ENCODE measurements around the gene TPM3. TPM values are rescaled to one million over a fixed set of nuclear protein-coding genes. Genes with fewer than 3 reads are reported as not detected.

Gene TPM3
- total and polyA plus RNA-seq, 2 of the 8 experiments (the other 6 are each of a cell fraction or from before 2014, with no cell fraction given): 278 to 572 TPM

- Histone ChIP-seq H3K18ac (ENCODE audit: extremely low read depth, low read length) (no peak overlapping the region), H3K9me3 (ENCODE audit: insufficient read depth in 2 of 2, low read depth in 1 of 2, low read length in 1 of 2) (no peaks in the 10 kb centered on the region), H3K9ac (replicated peaks in 1 of 4; ENCODE audit: extremely low read depth in 1 of 4, low read depth in 3 of 4, low read length in 3 of 4) (no peak overlapping the region), H2AK5ac (ENCODE audit: low read depth, low read length) (no peak overlapping the region), H3K23ac (ENCODE audit: insufficient read length) (no peak overlapping the region), H3K27ac (ENCODE audit: low read depth, low read length) (no peak overlapping the region), H4K91ac (replicated peaks; ENCODE audit: insufficient read length, low read length) (no peak overlapping the region), H3K14ac (ENCODE audit: insufficient read length) (no peak overlapping the region), H3K36me3 (ENCODE audit: control insufficient read depth in 2 of 4, insufficient read depth in 4 of 4, low read length in 3 of 4) (no peaks in the 10 kb centered on the region), H3K4me2 (ENCODE audit: insufficient read depth in 1 of 2, low read depth in 2 of 2, low read length in 2 of 2) (no peak overlapping the region), H4K20me1 (replicated peaks in 1 of 2; ENCODE audit: control insufficient read depth in 1 of 2, insufficient read depth in 2 of 2, low read length in 2 of 2) (no peaks in the 10 kb centered on the region), H3K4me3 (ENCODE audit: extremely low read depth in 1 of 4, insufficient read depth in 2 of 4, low read depth in 3 of 4, low read length in 4 of 4) (no peak overlapping the region), H2BK5ac (ENCODE audit: low read depth, low read length) (no peak overlapping the region), H3K23me2 (ENCODE audit: low read depth, low read length) (no peaks in the 10 kb centered on the region), H3K4me1 (replicated peaks in 1 of 4; ENCODE audit: control insufficient read depth in 3 of 4, insufficient read depth in 4 of 4, low read length in 3 of 4) (no peaks in the 10 kb centered on the region), H3K56ac (replicated peaks; ENCODE audit: insufficient read length, low read depth, low read length) (no peak overlapping the region), H3K4ac (replicated peaks; ENCODE audit: insufficient read length, low read depth, low read length) (no peak overlapping the region), H2AFZ (ENCODE audit: low read length) (no peak overlapping the region), H2BK15ac (ENCODE audit: low read length) (no peak overlapping the region), H4K8ac (ENCODE audit: extremely low read depth, insufficient read depth, low read length) (no peak overlapping the region), H3K27me3 (replicated peaks in 1 of 4; ENCODE audit: control insufficient read depth in 3 of 4, extremely low read depth in 1 of 4, insufficient read depth in 3 of 4, low read length in 3 of 4) (no peaks in the 10 kb centered on the region), H2BK20ac (ENCODE audit: low read length) (no peak overlapping the region), H2BK12ac (ENCODE audit: low read depth, low read length) (no peak overlapping the region), H2BK120ac (replicated peaks; ENCODE audit: low read depth, low read length) (no peak overlapping the region), H3K79me1 (ENCODE audit: low read depth, low read length) (no peaks in the 10 kb centered on the region), H4K5ac (ENCODE audit: insufficient read length, low read depth, low read length) (no peak overlapping the region), H3K79me2 (ENCODE audit: control insufficient read depth in 1 of 2, insufficient read depth in 2 of 2, low read length in 2 of 2) (no peaks in the 10 kb centered on the region)
- ChIA-PET POLR2A (ENCODE audit: partially characterized antibody) (interaction anchor here (1.8 kb wide), 1 partner anchor 139 kb away, joined by 6 read pairs; the partner anchor contains the start of gene RPS27), CTCF (ENCODE audit: partially characterized antibody) (interaction anchor here (0.6 kb wide), 1 partner anchor 70 kb away, joined by 3 read pairs; no protein-coding TSS in a partner anchor)
- WGBS, 2 experiments (ENCODE audit: extremely low coverage in 1 of 2, insufficient coverage in 1 of 2, insufficient read length in 1 of 2, insufficient replicate concordance in 2 of 2, low coverage in 1 of 2, low lambda C conversion rate in 2 of 2, missing lambda C conversion rate in 1 of 2): 85% methylated on average over 2 of the region's 2 CpGs; no CpG with 5 or more reads in 1 of the 2 experiments
- TF ChIP-seq SAP30 (IDR thresholded peaks at IDR 0.05; ENCODE audit: insufficient read depth, insufficient replicate concordance, low read length) (no peak), SIRT6 (IDR thresholded peaks at IDR 0.05; ENCODE audit: low read length) (no peak), E2F6 (IDR thresholded peaks at IDR 0.05) (no peak), ZNF274 (IDR thresholded peaks at IDR 0.05; ENCODE audit: borderline replicate concordance, extremely low read depth, low read length) (no peak), ATF3 (IDR thresholded peaks at IDR 0.05; ENCODE audit: insufficient read depth, low read depth, low read length) (no peak), CTBP2 (IDR thresholded peaks at IDR 0.05; ENCODE audit: borderline replicate concordance, insufficient read depth, insufficient read length, low read length) (no peak)
- DNase-seq (ENCODE audit: low read depth in 1 of 2, low spot score in 2 of 2): no peak
- no peak for FAIRE-seq
Observed at GRCh38 chr1:154129391-154129970, 62.4 kb downstream of the TPM3 start.
